HepG2 (cell line): Measurements from ENCODE around the gene MXRA7. TPM values are rescaled to one million over a fixed set of nuclear protein-coding genes. Genes with fewer than 3 reads are reported as not detected.

Experiments used
- BRF2 ChIP-seq: sonication (generic); formaldehyde crosslinking; IDR thresholded peaks from 2 replicates; pipeline ENCODE4 v1.8.1; 2022; ENCODE audit warnings: mild to moderate bottlenecking, missing genetic modification reagents
- CBX2 ChIP-seq, 2 experiments: fragments of 200-600 bp in 1 of 2; sonication (generic); formaldehyde crosslinking in 1 of 2; IDR thresholded peaks; 2 replicates each; pipeline versions ENCODE4 v1.7.0 to v1.8.1; 2018 to 2022; ENCODE audit warnings: low read depth in 2 of 2, low read length in 1 of 2, mild to moderate bottlenecking in 1 of 2, missing genetic modification reagents in 1 of 2
- CENPBD1 ChIP-seq: sonication (generic); formaldehyde crosslinking; IDR thresholded peaks from 2 replicates; pipeline ENCODE4 v1.8.0; 2022; ENCODE audit warnings: missing genetic modification reagents, low read depth, mild to moderate bottlenecking, borderline replicate concordance
- DZIP1 ChIP-seq: sonication (generic); formaldehyde crosslinking; IDR thresholded peaks from 2 replicates; pipeline ENCODE4 v1.5.0; 2020; ENCODE audit warnings: mild to moderate bottlenecking, missing genetic modification reagents
- KMT2B ChIP-seq: IDR thresholded peaks from 2 replicates; pipeline ENCODE4 v1.6.1; 2016; ENCODE audit warnings: missing genetic modification reagents, missing compliant biosample characterization
- MBD4 ChIP-seq: IDR thresholded peaks from 2 replicates; pipeline ENCODE4 v1.6.1; 2012; ENCODE audit warnings: low read length, inconsistent platforms, borderline replicate concordance
- PBX3 ChIP-seq: sonication (generic); formaldehyde crosslinking; IDR thresholded peaks from 2 replicates; pipeline ENCODE4 v1.8.1; 2023; ENCODE audit warnings: missing genetic modification reagents, inconsistent platforms, borderline replicate concordance
- SNAI1 ChIP-seq: sonication (generic); formaldehyde crosslinking; IDR thresholded peaks from 2 replicates; pipeline ENCODE4 v1.5.0; 2020; ENCODE audit warnings: mild to moderate bottlenecking, missing genetic modification reagents, borderline replicate concordance
- SRSF9 ChIP-seq: fragments of 200-400 bp; formaldehyde crosslinking; IDR thresholded peaks from 2 replicates; pipeline ENCODE4 v1.6.1; 2018; ENCODE audit warnings: borderline replicate concordance, mild to moderate bottlenecking, low read depth, low read length; ENCODE audit not compliant: insufficient read depth, poor library complexity, severe bottlenecking
- TAF15 ChIP-seq: fragments of 200-400 bp; formaldehyde crosslinking; IDR thresholded peaks from one replicate; pipeline ENCODE4 v1.6.1; 2018; ENCODE audit warnings: mild to moderate bottlenecking, low read depth, low read length; ENCODE audit not compliant: poor library complexity, severe bottlenecking
- WIZ ChIP-seq: sonication (generic); formaldehyde crosslinking; IDR thresholded peaks from 2 replicates; pipeline ENCODE4 v1.5.1; 2020; ENCODE audit warnings: mild to moderate bottlenecking, missing genetic modification reagents
- XBP1 ChIP-seq: sonication (generic); formaldehyde crosslinking; IDR thresholded peaks from 2 replicates; pipeline ENCODE4 v1.5.0; 2020; ENCODE audit warnings: missing genetic modification reagents
- ZNF382 ChIP-seq: sonication (generic); formaldehyde crosslinking; IDR thresholded peaks from 2 replicates; pipeline ENCODE4 v1.5.0; 2020; ENCODE audit warnings: missing genetic modification reagents, mild to moderate bottlenecking, borderline replicate concordance
- ZNF607 ChIP-seq: sonication (generic); formaldehyde crosslinking; IDR thresholded peaks from 2 replicates; pipeline ENCODE4 v1.5.1; 2020; ENCODE audit warnings: missing genetic modification reagents, mild to moderate bottlenecking, borderline replicate concordance
- ZNF660 ChIP-seq: sonication (generic); formaldehyde crosslinking; IDR thresholded peaks from 2 replicates; pipeline ENCODE4 v1.5.1; 2020; ENCODE audit warnings: mild to moderate bottlenecking, low read depth, missing genetic modification reagents, borderline replicate concordance
- ZNF704 ChIP-seq: sonication (generic); formaldehyde crosslinking; IDR thresholded peaks from 2 replicates; pipeline ENCODE4 v1.8.1; 2023; ENCODE audit warnings: mild to moderate bottlenecking, inconsistent platforms, moderate library complexity, missing genetic modification reagents, borderline replicate concordance
- ZNF83 ChIP-seq: sonication (generic); formaldehyde crosslinking; IDR thresholded peaks from 2 replicates; pipeline ENCODE4 v1.4.0; 2020; ENCODE audit warnings: missing genetic modification reagents, mild to moderate bottlenecking, borderline replicate concordance
- polyA plus RNA-seq, 8 experiments: library from polyadenylated mRNA; depleted of rRNA in 3 of 8; stranded (reverse) in 7 of 8; unstranded in 1 of 8; fragments of >200 nt; fragmentation: Illumina TruSeq in 4 of 8; extraction: Trizol in 4 of 8; gene quantifications; 2 replicates each; pipeline versions ENCODE4 v1.2.1 to v1.2.3, GENCODE V29; 2011 to 2016; ENCODE audit warnings: low read depth in 4 of 8, missing spikeins in 1 of 8, mixed read lengths in 1 of 8; ENCODE audit not compliant: insufficient read depth in 1 of 8
- total RNA-seq, 5 experiments: library from RNA; depleted of rRNA; stranded (reverse); fragments of >200 nt; fragmentation: Illumina TruSeq; extraction: Trizol; gene quantifications; 2 replicates each; pipeline ENCODE4 v1.2.3, GENCODE V29; 2016; ENCODE audit warnings: low read depth in 1 of 5

MXRA7 gene
- total and polyA plus RNA-seq, 2 of the 13 experiments (the other 11 are each of a cell fraction or from before 2014, with no cell fraction given) = 44.8 to 112 TPM

GRCh38 chr17:76725580-76726230 is 14.9 kb upstream of the MXRA7 start (continued):
- TF ChIP-seq DZIP1 (CRISPR knock-in tag) = no peak
- TF ChIP-seq KMT2B (CRISPR knock-in tag) = no peak
- TF ChIP-seq CBX2 (IDR thresholded peaks at IDR 0.05; ENCODE audit: low read depth, low read length) = no peak
- no peak for TF ChIP-seq CBX2 (CRISPR knock-in tag; IDR thresholded peaks at IDR 0.05; ENCODE audit: low read depth)
- TF ChIP-seq CENPBD1 = 0 out of 2 replicates have a peak, but pooled peaks have one; percentile 39
- no peak for TF ChIP-seq PBX3 (CRISPR knock-in tag)
- TF ChIP-seq XBP1 (CRISPR knock-in tag) = no peak
- no peak for TF ChIP-seq ZNF83
- TF ChIP-seq ZNF660 (CRISPR knock-in tag) = no peak
- TF ChIP-seq WIZ = no peak; the same call in 1 of the 2 replicates
- TF ChIP-seq SRSF9 = no peak
- TF ChIP-seq MBD4 = no peak
- no peak for TF ChIP-seq ZNF382 (CRISPR knock-in tag)
- no peak for TF ChIP-seq BRF2
- TF ChIP-seq TAF15 = no peak
- peak; percentile 45 for TF ChIP-seq ZNF607 (CRISPR knock-in tag)
- peak; percentile 84; the same call in 1 of the 2 replicates for TF ChIP-seq SNAI1
- no peak for TF ChIP-seq ZNF704 (CRISPR knock-in tag)
